RWPE2 (cell line): ENCODE results near the gene MTUS2.

ENCODE experiments used
- ATAC-seq: fragments of 200-7000 bp; cut with Tn5 transposase; 3 replicates; pipeline ENCODE4 v1.9.1; 2021; ENCODE audit warnings: low read depth
- DNase-seq: peaks from one replicate; pipeline ENCODE4 v3.0.0-alpha.2; 2020; ENCODE audit warnings: low spot score
- H3K27ac ChIP-seq: fragments of 450-650 bp; 2 replicates; pipeline ENCODE4 v1.5.1; 2017; ENCODE audit warnings: mild to moderate bottlenecking; ENCODE audit not compliant: poor library complexity, severe bottlenecking
- H3K27me3 ChIP-seq: fragments of 250-450 bp; sonication (Bioruptor Pico); 2 replicates; pipeline ENCODE4 v1.5.1; 2021; ENCODE audit warnings: mild to moderate bottlenecking, moderate library complexity; ENCODE audit not compliant: insufficient read depth, poor library complexity, severe bottlenecking
- H3K36me3 ChIP-seq: fragments of 250-450 bp; sonication (Bioruptor Pico); 2 replicates; pipeline ENCODE4 v1.5.1; 2020; ENCODE audit warnings: low read depth, mild to moderate bottlenecking, moderate library complexity
- H3K4me1 ChIP-seq: fragments of 250-450 bp; sonication (Bioruptor Pico); 2 replicates; pipeline ENCODE4 v1.5.1; 2021; ENCODE audit warnings: mild to moderate bottlenecking, moderate library complexity; ENCODE audit not compliant: insufficient read depth, poor library complexity, severe bottlenecking
- H3K4me3 ChIP-seq: fragments of 250-450 bp; sonication (Bioruptor Pico); 2 replicates; pipeline ENCODE4 v1.5.1; 2021; ENCODE audit warnings: mild to moderate bottlenecking, moderate library complexity; ENCODE audit not compliant: severe bottlenecking
- H3K9me3 ChIP-seq: fragments of 250-450 bp; sonication (Bioruptor Pico); 2 replicates; pipeline ENCODE4 v1.5.1; 2021; ENCODE audit warnings: mild to moderate bottlenecking, moderate library complexity; ENCODE audit not compliant: severe bottlenecking
- CTCF ChIP-seq: fragments of 450-650 bp; IDR thresholded peaks from one replicate; pipeline ENCODE4 v1.5.1; 2017; ENCODE audit warnings: mild to moderate bottlenecking, moderate library complexity; ENCODE audit not compliant: poor library complexity, severe bottlenecking

Gene MTUS2

GRCh38 chr13:29480893-29481525, 660.9 kb downstream of the MTUS2 start:
- H3K4me1 ChIP-seq = no peaks in the 10 kb centered on the region
- H3K27ac ChIP-seq = no peak overlapping the region
- no peak for TF ChIP-seq CTCF
- DNase-seq = no peak
- H3K9me3 ChIP-seq = no peaks in the 10 kb centered on the region
- no peaks in the 10 kb centered on the region for H3K27me3 ChIP-seq
- no peak for ATAC-seq
- H3K4me3 ChIP-seq = no peak overlapping the region
- no peaks in the 10 kb centered on the region for H3K36me3 ChIP-seq

- DNase-seq = no peak
- H3K9me3 ChIP-seq = no peaks in the 10 kb centered on the region
- no peak overlapping the region for H3K27ac ChIP-seq
- no peaks in the 10 kb centered on the region for H3K36me3 ChIP-seq
- TF ChIP-seq CTCF = no peak
- H3K27me3 ChIP-seq = no peaks in the 10 kb centered on the region
- H3K4me3 ChIP-seq = no peak overlapping the region
- ATAC-seq = no peak
- no peaks in the 10 kb centered on the region for H3K4me1 ChIP-seq
These were observed 661.5 kb downstream of the MTUS2 start for GRCh38 chr13:29481603-29482002.

- DNase-seq (no peak), ATAC-seq (no peak)
- no peak for TF ChIP-seq CTCF
- no peak overlapping the region for H3K27ac ChIP-seq
- H3K9me3 ChIP-seq = no peaks in the 10 kb centered on the region
- H3K4me1 ChIP-seq = no peaks in the 10 kb centered on the region
- H3K4me3 ChIP-seq = no peak overlapping the region
- H3K27me3 ChIP-seq = no peaks in the 10 kb centered on the region
- H3K36me3 ChIP-seq = no peaks in the 10 kb centered on the region
These were observed 662.4 kb downstream of the MTUS2 start for GRCh38 chr13:29482504-29482903.

- ATAC-seq = no peak
- Histone ChIP-seq H3K27ac (no peak overlapping the region), H3K36me3 (no peaks in the 10 kb centered on the region), H3K9me3 (no peaks in the 10 kb centered on the region), H3K27me3 (no peaks in the 10 kb centered on the region), H3K4me1 (no peaks in the 10 kb centered on the region), H3K4me3 (no peak overlapping the region)
- TF ChIP-seq CTCF = no peak
- DNase-seq = no peak
These were observed 663.1 kb downstream of the MTUS2 start for GRCh38 chr13:29483211-29483610.

GRCh38 chr13:29483623-29484022, 663.5 kb downstream of the MTUS2 start:
- no peaks in the 10 kb centered on the region for H3K4me1 ChIP-seq
- DNase-seq (no peak), ATAC-seq (no peak)
- no peak for TF ChIP-seq CTCF
- no peaks in the 10 kb centered on the region for H3K9me3 ChIP-seq
- H3K27me3 ChIP-seq = no peaks in the 10 kb centered on the region
- no peak overlapping the region for H3K4me3 ChIP-seq
- no peak overlapping the region for H3K27ac ChIP-seq
- no peaks in the 10 kb centered on the region for H3K36me3 ChIP-seq
